MG63 (cell line): ENCODE measurements around the gene GRK5. TPM values are rescaled to one million over a fixed set of nuclear protein-coding genes. Genes with fewer than 3 reads are reported as not detected.

Source experiments
- DNase-seq: peaks from one replicate; pipeline ENCODE4 v3.0.0-alpha.2; 2020
- H3K27me3 ChIP-seq: fragments of 250-450 bp; sonication (Bioruptor Pico); 2 replicates; pipeline ENCODE4 v1.5.1; 2020; ENCODE audit warnings: mild to moderate bottlenecking, moderate library complexity
- H3K36me3 ChIP-seq: fragments of 250-450 bp; sonication (Bioruptor Pico); 2 replicates; pipeline ENCODE4 v1.5.1; 2020; ENCODE audit warnings: mild to moderate bottlenecking, moderate library complexity
- H3K4me3 ChIP-seq: fragments of 250-450 bp; sonication (Bioruptor Pico); 2 replicates; pipeline ENCODE4 v1.5.1; 2020; ENCODE audit warnings: mild to moderate bottlenecking, moderate library complexity
- H3K9me3 ChIP-seq: fragments of 250-450 bp; sonication (Bioruptor Pico); 2 replicates; pipeline ENCODE4 v1.5.1; 2020; ENCODE audit warnings: mild to moderate bottlenecking, moderate library complexity
- total RNA-seq: library from RNA; depleted of rRNA; stranded (reverse); fragments of >200 nt; shearing (Covaris generic); gene quantifications from 2 replicates; pipeline ENCODE4 v1.2.3, GENCODE V29; 2014; ENCODE audit warnings: low replicate concordance

The GRK5 gene
- total RNA-seq, 1 experiment from 2014 or later = 22.8 TPM

DNA sequence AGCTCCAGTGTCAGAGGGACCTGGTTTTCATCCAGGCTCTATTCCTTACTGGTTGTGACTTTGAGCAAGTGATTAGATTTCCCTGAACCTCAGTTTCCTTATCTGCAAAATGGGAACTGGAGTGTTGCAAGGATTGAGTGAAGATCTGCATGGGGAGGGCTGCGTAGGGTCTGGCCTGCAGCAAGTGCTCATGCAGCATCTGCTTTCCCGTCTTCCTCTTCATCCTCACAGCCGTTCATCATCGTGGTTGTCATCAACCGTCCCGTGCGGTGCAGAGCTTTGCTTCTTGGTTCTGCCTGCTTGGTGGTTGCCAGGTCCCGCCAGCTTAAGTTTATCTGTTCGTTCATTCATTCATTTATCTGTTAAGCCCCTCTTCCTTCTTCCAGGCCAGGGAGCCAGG lies 135.0 kb downstream of the GRK5 start:
- H3K27me3 ChIP-seq = no peaks in the 10 kb centered on the region
- H3K4me3 ChIP-seq = no peak overlapping the region
- no peak for DNase-seq
- no peaks in the 10 kb centered on the region for H3K9me3 ChIP-seq
- H3K36me3 ChIP-seq = no peaks in the 10 kb centered on the region

DNA sequence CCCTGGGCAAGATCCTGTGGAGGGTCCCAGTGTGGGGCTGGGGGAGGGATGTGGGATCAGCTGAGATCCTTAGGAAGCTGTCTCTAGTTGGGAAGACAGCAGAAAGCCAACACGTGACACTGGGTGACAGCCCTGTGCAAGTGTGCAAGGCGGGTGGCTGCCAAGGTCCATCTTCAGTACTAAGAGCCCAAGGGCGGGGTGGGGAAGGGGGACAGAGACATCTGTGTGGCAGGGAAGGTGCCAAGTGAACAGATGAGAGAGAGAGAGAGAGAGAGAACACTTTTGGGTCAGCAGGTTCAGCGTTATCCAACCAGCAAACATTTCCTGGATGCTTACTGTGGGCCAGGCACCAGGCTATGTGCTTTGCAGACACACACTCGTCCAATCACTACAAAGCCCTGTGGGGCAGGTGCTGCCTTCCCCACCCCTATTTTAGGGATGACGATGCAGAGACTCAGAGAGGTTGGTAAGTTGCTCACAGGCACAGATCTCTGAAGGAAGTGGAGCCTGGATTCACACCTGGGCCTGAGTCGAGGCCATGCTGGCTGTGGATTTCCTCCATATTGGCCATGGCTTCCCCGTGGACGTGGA lies 135.7 kb downstream of the GRK5 start:
- H3K36me3 ChIP-seq = no peaks in the 10 kb centered on the region
- DNase-seq = no peak
- no peak overlapping the region for H3K4me3 ChIP-seq
- no peaks in the 10 kb centered on the region for H3K27me3 ChIP-seq
- no peaks in the 10 kb centered on the region for H3K9me3 ChIP-seq

DNA sequence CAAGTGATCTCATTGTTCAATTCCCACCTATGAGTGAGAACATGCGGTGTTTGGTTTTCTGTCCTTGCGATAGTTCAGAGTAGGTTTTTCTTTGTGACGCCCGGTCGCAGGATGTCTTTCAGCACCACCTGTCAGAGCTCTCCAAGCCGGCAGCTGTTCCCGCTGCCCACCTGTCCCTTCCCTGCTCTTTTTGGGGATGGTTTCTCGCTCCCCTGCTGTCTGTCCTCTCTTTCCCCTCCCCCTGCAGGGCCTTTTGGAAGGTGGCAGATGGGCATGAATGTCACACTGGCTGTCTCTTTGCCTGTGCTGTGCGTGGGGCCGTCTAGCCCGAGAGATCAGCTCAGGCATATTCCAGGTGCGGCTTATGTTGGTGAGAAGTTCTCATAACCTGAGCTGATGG lies 137.0 kb downstream of the GRK5 start:
- no peaks in the 10 kb centered on the region for H3K36me3 ChIP-seq
- H3K27me3 ChIP-seq = no peaks in the 10 kb centered on the region
- H3K9me3 ChIP-seq = no peaks in the 10 kb centered on the region
- DNase-seq = no peak
- no peak overlapping the region for H3K4me3 ChIP-seq

DNA sequence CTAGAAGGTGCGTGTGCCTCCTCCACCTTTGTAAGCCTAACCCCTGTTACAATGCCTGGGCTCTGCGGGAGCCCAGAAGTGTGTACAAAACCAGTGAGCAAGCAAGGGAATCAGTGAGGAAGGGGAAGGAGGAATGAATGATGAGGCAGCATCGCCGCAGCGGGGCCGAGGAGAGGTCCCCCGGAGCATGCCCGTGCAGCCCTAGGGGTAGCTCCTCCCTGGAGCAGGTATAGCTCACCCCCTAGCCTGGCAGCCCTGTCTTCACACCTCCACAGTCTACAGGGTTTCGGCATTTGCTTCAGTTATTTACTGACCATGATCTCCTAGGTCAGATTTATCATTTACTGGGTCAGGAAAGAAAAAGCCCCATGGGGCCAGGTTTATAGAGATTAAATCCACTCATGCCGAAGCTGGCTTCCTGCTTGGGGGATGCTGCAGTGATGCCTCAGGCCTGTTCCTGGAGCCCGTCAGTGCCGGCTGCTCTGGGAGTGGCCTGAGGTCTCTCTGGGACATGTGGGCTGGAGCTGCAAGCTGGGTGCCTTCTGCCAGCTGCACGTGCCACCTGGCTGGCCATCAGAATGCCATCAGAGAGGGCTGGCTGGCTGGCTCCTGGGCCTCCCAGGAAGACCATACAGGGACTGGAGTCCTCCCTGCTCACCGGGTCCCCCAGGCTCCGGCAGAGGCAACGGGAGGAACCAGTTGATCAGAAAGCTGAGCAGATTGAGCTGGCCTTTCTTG lies 138.9 kb downstream of the GRK5 start:
- Histone ChIP-seq H3K27me3 (no peaks in the 10 kb centered on the region), H3K4me3 (no peak overlapping the region), H3K36me3 (peaks cover 10% of the 10 kb centered on the region), H3K9me3 (no peaks in the 10 kb centered on the region)
- DNase-seq = no peak

DNA sequence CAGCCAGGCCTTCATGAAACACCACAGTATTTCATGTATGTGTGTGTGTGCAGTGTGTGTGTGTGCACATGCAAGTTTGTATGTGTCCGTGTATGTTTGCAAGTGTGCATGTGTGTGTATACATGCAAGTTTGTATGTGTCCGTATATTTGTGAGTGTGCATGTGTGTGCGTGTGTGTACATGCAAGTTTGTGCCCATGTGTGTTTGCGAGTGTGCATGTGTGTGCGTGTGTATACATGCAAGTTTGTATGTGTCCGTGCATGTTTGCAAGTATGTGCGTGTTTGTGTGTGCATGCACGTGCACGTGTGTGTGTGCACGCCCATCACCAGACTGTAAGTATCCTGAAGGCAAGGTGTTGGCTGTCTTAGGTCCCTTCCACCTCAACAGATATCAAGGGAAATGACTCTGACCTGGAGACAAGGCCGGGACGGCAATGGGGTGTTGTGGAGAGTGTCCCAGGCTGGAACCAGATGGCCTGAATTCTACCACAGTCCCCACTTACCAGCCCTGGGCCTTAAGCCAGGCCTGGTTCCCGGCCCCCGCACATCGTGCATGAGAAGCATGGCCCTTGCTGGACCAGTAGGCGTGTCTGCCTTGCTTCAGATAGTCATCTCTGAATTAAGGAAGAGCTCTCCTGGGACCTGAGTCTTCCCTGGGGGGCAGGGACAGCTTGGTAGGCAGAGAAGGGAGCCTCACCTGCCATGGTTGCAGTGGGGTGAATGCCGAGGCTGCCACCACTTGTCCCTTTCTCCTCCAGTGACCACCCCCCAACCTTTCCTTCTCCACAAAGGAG lies 140.0 kb downstream of the GRK5 start:
- H3K36me3 ChIP-seq = peaks cover 12% of the 10 kb centered on the region
- H3K27me3 ChIP-seq = no peaks in the 10 kb centered on the region
- no peak for DNase-seq
- peaks cover 3% of the 10 kb centered on the region; the same call in 1 of the 2 replicates for H3K9me3 ChIP-seq
- no peak overlapping the region for H3K4me3 ChIP-seq

DNA sequence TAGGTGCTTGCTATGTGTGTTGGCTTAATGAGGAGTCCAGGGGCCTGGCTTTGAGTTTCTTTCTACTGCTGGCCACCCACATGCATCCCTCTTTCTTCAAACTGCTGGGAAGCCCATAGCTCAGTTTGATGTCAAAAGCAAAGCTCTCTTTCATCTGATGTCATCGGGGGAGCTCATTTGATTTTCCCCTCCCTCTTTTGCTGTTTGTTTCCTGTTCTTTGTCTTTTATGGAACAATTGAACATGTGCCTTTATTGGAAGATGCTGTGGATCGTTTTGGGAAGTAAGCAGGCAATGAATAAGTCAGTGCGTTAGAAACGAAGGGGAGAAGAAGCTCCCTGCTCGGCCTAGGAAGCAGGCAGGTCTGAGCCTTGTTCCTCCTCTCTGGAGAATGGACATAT lies 140.7 kb downstream of the GRK5 start:
- no peaks in the 10 kb centered on the region for H3K27me3 ChIP-seq
- DNase-seq = no peak
- peaks cover 12% of the 10 kb centered on the region for H3K36me3 ChIP-seq
- H3K4me3 ChIP-seq = no peak overlapping the region
- H3K9me3 ChIP-seq = peaks cover 3% of the 10 kb centered on the region; the same call in 1 of the 2 replicates

DNA sequence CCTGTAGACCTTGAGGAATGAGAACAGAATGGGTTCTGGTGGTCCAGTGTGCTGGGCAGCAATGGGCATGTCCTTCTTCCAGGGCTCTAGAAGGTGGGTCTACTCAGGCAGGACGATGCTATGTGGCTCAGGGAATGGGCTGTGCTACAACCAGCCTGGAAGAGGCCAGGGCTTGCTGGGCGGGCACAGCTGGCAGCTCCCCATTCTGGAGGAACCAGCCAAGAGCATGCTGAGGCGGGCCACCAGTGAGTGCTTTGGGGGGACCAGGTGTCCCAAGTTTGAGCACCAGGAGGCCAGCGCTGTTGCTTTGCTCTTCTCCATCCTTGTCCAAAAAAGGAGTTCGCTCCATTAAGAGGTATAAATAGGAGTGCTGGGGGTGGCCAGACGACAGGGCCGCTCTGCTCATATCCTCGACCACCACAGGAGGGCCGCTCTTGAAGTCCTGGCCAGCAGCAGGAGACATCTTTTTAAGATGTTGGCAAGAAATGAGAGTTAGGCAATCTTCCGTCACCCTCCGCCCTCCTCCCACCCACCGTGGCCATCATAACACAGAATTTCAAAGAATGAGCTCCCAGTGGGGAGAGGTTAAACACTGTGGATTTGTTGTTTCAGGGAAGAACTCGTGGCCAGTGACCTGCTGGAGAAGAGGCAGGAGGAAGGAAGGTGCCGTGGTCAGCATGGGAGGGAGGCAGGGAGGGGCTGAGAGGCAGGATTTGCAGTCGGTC lies 141.3 kb downstream of the GRK5 start:
- DNase-seq = no peak
- H3K36me3 ChIP-seq = peaks cover 12% of the 10 kb centered on the region
- peaks cover 3% of the 10 kb centered on the region; the same call in 1 of the 2 replicates for H3K9me3 ChIP-seq
- no peaks in the 10 kb centered on the region for H3K27me3 ChIP-seq
- no peak overlapping the region for H3K4me3 ChIP-seq

DNA sequence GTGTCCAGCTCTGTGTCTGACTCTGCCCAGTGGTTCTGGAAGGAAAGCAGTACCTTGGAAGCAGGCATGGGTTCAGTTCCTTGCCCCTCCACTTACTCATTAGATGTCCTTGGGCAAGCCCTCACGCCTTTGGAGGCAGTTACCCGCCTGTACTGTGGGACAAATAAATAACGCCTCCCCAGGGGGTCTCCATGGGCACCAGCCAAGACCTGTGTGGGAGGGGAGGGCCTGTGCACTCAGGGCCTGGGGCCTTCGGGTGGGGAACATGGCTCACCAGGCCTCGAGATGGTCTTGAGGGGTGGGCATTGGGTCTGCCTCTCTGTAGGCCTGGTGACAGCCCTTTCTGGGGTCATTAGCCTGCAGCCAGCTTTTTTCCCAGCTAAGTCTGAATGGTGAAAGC lies 142.0 kb downstream of the GRK5 start:
- H3K9me3 ChIP-seq = peaks cover 3% of the 10 kb centered on the region; the same call in 1 of the 2 replicates
- H3K4me3 ChIP-seq = no peak overlapping the region
- H3K36me3 ChIP-seq = peaks cover 12% of the 10 kb centered on the region
- no peak for DNase-seq
- H3K27me3 ChIP-seq = no peaks in the 10 kb centered on the region

DNA sequence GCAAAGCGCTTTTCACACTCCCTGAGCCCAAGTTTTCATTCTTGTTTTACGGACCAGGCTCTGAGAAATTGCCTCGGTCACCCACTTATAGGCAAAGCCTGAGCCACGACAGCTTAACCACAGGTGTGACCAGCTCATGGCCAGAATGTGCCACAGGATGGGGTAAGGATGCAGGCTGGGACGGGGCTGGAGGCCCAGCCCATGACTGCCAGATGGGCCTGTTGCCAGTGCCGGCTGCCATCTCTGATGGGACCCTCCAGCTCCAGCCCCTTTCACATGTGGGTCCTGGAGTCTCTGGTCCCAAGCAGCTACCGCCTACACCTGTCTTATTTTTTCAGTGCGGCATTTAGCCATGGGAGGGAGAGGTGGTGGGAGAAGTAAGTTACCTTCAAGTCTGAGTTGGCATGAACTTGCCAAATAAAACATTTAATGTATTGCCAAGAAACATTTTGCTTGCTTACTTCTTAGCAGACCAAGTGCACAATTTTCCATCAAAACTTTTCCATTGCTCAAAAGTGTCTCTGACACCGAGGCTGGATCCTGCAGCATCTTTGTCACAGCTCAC lies 142.6 kb downstream of the GRK5 start:
- Histone ChIP-seq H3K9me3 (peaks cover 3% of the 10 kb centered on the region; the same call in 1 of the 2 replicates), H3K4me3 (no peak overlapping the region), H3K27me3 (no peaks in the 10 kb centered on the region), H3K36me3 (peaks cover 12% of the 10 kb centered on the region)
- no peak for DNase-seq

DNA sequence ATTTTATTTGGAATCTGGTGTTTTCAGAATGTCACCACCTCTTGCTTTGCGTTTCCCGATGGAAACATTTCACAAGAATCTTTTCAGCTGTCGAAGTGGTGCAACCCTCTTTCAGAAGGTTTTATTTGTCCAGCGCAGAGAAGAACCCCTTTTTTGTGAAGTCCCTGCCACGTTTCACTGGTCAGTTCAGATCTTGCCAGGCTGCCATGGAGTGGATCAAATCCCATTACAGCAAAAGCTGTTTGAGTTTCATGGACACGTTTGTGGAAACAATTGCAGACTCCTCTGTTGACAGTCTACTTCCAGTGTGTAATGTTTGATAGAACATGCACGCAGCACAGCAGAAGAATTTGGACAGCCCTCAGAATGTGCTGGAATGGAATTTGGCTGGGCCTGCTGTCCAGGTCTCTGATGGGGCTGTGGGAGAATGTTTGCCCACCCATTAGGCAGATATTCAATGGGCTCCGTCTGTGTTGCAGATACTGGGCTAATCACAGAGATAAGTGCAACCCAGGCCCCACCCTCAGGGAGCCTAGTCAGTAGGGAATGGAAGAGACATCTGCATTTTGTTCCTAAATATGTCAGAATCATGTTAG lies 143.2 kb downstream of the GRK5 start:
- H3K27me3 ChIP-seq = no peaks in the 10 kb centered on the region
- no peak overlapping the region for H3K4me3 ChIP-seq
- H3K36me3 ChIP-seq = peaks cover 12% of the 10 kb centered on the region
- peaks cover 5% of the 10 kb centered on the region for H3K9me3 ChIP-seq
- DNase-seq = no peak

DNA sequence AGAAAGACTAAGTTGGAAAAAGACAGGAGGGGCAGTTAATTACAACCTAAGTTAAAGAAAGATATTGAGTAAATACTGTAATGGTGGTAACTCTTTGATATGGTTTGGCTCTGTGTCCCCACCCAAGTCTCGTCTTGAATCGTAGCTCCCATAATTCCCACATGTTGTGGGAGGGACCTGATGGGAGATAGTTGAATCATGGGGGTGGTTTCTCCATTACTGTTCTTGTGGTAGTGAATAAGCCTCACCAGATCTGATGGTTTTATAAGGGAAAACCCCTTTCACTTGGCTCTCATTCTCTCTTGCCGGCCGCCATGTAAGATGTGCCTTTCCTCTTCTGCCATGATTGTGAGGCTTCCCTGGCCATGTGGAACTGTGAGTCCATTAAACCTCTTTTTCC lies 143.8 kb downstream of the GRK5 start:
- Histone ChIP-seq H3K9me3 (peaks cover 11% of the 10 kb centered on the region), H3K36me3 (peaks cover 14% of the 10 kb centered on the region), H3K27me3 (no peaks in the 10 kb centered on the region), H3K4me3 (no peak overlapping the region)
- DNase-seq = no peak

DNA sequence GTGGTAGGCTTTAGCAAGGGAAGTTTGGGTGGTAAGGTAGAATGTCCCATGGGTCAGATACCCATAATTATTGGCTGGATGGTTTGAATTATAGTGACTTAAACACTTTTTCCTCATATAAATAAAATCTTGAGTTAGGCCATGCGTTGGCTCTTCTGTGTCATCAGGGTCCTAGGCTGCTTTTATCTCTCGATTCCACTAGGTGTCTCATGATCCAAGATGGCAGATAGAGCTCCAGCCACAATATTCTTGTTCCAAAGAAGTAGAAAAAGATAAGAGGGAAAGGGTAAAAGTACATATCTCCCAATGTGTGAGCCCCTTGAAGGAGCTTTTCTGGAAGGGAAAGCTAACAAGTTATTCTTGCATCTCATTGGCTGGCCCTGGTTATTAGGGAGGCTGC lies 144.7 kb downstream of the GRK5 start:
- Histone ChIP-seq H3K27me3 (no peaks in the 10 kb centered on the region), H3K9me3 (peaks cover 16% of the 10 kb centered on the region), H3K36me3 (peaks cover 15% of the 10 kb centered on the region), H3K4me3 (no peak overlapping the region)
- no peak for DNase-seq

DNA sequence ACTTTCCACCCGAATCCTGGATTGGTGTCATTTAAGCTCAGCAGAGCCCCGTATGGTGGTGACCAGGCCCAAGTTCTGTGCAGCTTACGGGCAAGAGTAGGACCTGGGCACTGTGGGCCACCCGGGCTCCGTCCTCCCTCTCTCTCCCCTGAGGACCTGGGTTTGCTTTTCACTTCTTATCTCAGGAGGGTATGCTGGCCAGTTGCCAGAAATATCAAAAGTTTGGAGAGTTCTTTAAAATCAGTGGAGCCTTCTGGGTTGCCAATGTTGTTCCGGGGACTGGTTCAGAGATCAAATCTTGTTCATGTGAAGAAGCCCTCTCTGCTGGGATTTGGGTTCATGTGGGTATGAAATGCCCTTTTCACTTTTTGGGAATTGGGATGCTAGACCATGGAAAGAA lies 145.4 kb downstream of the GRK5 start:
- H3K36me3 ChIP-seq = peaks cover 15% of the 10 kb centered on the region
- no peaks in the 10 kb centered on the region for H3K27me3 ChIP-seq
- no peak for DNase-seq
- H3K4me3 ChIP-seq = no peak overlapping the region
- H3K9me3 ChIP-seq = peaks cover 16% of the 10 kb centered on the region

DNA sequence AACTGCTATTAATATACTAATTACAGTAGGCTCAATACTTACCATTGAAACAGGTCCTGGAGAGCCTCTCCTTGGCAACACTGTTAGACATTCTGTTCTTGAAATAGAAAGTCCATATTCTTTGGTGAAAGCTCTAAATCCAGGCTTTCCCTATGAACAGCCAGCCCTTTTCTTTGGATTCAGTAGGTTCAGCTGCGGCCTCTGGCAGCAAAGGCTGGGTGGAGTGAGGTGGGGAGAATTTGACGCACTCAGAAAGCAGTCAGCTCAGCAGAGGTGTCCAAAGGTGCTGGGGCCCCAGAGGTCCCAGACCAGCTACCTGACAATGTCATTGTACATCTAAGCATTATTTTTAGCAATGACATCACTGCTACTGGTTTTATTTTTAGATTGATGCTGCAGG lies 146.1 kb downstream of the GRK5 start:
- Histone ChIP-seq H3K36me3 (peaks cover 15% of the 10 kb centered on the region), H3K9me3 (peaks cover 16% of the 10 kb centered on the region), H3K4me3 (no peak overlapping the region), H3K27me3 (no peaks in the 10 kb centered on the region)
- no peak for DNase-seq

DNA sequence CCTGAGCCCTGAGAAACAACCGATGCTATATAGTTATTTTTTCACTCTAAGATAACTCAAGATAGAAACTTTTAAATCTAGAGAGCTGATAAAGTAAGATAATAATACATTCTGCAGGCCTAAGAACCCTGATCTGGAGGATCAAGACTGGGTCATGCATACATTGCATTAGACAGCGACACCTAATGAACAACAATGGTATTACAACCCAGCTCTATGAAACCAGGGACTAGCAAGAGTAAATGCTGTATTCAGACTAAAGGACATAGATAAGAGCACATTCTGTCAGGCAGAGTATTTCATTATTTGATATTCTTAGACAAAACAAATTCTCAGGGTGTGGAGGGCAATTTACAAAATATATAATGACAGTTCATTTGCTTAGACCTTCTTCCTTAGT lies 148.6 kb downstream of the GRK5 start:
- peaks cover 16% of the 10 kb centered on the region for H3K9me3 ChIP-seq
- no peaks in the 10 kb centered on the region for H3K27me3 ChIP-seq
- no peak overlapping the region for H3K4me3 ChIP-seq
- peaks cover 8% of the 10 kb centered on the region for H3K36me3 ChIP-seq
- no peak for DNase-seq

DNA sequence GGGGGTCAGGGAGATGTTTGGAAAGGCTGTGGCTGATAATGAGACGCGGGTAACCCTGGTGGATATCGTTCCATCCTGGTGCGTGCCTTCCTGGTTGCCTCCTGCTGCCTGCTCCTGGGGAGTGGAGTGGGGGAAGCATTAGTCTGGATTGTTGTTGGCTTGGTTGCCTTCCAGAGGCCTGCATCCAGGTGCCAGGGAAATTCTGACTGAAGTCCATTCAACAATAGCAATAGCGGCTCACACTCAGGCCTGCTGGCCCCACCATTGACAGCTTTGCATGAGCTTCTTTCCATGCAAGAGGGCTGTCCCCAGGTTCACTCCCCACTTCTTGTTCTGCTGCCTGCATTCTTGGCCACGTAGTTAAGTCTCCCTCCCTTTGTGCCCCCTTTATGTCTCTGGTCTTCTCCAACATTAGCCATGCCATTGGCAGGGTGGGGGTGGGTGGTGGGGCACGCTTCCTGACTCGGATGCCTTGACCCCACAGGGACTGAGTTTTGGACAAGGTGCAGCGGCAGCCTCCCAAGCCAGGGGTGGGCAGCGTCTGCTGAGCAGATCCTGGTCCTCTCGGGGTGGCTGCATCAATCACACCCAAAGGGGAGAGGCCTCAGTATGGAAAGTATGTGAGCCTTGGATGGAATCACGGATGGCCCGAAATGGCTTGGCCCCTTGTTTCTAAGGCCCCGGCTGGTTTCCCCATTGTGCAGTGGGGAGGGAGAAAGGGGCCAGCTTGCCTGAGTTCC lies 150.2 kb downstream of the GRK5 start:
- Histone ChIP-seq H3K4me3 (no peak overlapping the region), H3K36me3 (peaks cover 3% of the 10 kb centered on the region; the same call in 1 of the 2 replicates), H3K27me3 (no peaks in the 10 kb centered on the region), H3K9me3 (peaks cover 13% of the 10 kb centered on the region)
- DNase-seq = no peak
